Amniotic stem cell (primary cell): Measurements from ENCODE around the gene BCL2L14.

Source experiments
- DNase-seq: peaks from one replicate; lab custom pipeline; 2025; lab: John Stamatoyannopoulos, UW

The BCL2L14 gene

DNA sequence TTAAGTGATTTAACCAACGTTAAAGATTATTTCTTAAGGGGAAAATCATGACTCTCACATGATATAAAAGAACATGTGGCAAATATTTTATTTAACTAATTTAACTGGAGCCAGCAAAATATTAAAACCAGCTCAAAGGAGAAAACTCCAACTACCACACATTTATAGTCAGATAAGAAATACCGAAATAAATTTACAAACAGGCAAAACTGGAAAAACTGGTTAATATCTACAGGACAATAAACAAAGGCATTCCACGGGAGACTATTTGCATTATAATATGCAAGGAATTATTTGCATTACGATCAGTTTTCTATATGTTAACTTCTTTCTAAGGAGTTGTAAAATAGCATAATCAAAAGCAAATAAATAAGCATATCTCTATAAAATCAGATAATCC lies 13.8 kb upstream of the BCL2L14 start:
- no peak for DNase-seq

DNA sequence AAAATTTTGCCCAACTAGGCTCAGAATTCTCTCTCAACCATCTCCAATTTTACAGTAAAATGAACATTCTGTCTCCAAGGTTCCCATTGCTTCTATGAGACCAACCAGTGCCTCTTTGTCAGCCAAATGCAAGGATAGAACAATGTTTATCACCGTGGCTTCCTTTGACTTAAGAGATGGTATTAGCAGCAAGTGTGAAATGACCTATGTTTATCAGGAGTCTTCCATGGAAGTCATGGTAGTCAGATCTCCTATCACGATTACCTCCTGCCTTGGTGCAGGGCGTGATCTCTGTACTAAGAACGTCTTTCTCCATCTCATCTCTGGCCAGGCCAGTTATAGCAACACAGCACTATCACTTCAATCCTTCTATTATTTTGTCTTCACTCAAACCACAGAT lies 6.1 kb upstream of the BCL2L14 start:
- DNase-seq: no peak

DNA sequence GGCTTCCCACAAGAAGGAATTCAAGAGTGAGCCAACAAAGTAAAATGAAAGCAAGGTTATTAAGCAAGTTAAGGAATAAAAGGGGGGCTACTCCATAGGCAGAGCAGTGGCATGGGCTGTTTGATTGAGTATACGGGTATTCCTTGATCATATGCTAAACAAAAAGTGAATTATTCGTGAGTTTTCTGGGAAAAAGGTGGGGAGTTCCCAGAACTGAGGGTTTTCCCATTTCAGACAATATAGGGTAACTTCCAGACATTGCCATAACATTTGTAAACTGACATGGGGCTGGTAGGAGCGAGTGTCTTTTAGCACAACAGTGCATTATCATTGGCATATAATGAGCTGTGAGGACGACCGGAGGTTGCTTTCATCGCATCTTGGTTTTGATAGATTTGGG lies 2.0 kb upstream of the BCL2L14 start:
- DNase-seq: no peak

DNA sequence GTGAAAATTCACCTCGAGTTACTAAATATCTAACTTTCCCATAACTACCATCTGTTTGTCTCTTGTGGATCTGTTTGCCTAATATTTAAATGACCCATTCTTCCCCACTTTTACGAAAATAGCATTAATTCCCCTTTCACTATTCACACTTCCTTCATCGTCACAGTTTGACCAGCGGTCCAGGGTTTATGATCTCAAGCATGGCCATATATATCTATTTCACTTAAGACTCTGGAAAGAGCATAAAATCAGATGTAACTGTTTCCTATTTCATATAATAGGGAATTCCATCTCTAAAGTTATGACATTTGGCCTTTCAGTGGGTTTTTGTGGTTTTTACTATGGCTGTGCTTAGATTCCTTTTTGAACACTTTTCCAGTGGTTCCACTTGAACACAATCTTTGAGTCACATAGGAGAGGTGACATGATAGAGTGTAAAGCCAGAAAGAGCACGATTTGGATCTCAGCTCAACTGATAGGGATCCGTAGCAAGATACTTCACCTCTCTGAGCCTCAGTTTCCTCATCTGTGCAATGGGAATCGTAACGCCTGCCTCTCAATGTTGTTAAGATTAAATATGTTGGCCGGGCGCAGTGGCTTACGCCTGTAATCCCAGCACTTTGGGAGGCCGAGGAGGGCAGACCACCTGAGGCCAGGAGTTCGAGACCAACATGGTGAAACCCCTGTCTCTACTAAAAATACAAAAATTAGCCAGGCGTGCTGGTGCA lies 754 bp upstream of the BCL2L14 start:
- DNase-seq: no peak

DNA sequence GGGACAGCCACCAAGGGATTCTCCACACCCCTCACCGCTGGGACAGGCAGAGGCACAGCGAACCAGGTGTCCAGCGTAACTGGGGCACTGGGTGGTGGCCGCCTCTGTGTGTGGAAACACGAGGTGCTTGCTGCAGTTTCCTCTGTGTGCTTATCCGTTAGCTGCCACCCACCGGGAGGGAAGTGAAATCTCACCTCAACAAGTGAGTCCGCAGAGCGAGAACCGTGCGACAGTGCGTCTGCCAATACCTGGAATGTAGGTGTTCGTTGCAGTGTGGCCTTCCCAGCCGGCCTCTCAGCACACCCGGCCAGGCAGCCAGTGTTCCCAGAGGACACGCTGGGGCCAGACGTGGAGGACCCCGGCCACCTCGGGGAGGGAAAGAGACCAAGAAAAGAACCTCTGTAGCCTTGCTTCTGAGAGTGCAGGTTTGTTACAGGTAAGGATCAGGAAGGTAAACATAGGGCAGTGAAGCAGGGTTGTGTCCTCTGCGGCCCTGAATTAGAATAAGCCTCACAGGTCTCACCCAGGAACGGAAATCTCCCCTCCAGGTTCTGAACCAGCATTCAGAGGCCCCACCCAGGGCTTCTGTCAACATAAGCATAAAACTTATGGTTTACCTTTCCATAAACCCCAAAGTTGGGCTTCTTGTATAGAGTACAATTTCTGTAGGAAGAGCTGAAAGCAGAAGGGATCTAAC lies 1.5 kb downstream of the BCL2L14 start:
- DNase-seq: no peak

DNA sequence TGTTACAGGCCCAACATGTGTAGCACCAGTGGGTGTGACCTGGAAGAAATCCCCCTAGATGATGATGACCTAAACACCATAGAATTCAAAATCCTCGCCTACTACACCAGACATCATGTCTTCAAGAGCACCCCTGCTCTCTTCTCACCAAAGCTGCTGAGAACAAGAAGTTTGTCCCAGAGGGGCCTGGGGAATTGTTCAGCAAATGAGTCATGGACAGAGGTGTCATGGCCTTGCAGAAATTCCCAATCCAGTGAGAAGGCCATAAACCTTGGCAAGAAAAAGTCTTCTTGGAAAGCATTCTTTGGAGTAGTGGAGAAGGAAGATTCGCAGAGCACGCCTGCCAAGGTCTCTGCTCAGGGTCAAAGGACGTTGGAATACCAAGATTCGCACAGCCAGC lies 8.6 kb downstream of the BCL2L14 start:
- no peak for DNase-seq

DNA sequence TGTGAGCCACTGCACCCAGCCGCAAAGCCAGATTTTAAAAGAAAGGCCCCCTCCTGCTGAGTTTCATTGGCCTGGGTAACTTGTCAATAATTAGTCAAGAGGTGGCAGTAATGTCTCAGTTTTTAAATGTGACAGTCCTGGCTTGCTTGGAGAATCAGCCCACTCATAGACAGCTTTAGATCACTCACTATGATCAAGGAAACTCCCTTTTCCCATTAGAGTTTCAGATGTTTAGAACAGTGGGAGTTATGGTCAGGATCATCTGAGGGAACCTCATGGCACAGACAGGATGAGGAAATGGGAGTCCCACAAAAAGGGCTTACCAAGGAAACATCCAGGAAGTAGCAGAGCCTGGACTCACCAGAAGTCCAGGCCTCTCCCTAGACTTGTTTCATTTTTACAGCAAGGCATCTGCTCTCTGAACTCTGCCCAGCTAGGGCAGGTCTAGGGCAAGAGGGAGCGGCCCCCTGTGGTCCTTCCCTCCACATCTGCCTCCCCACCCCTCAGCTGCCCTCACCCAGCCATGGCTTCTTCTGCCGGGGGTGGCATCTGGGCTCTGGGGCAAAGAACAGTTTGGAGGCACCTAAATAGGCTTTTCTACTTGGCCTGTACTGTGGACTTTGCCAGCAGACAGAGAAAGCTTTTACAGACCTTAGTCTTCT lies 11.2 kb downstream of the BCL2L14 start:
- peak; percentile 21 for DNase-seq

DNA sequence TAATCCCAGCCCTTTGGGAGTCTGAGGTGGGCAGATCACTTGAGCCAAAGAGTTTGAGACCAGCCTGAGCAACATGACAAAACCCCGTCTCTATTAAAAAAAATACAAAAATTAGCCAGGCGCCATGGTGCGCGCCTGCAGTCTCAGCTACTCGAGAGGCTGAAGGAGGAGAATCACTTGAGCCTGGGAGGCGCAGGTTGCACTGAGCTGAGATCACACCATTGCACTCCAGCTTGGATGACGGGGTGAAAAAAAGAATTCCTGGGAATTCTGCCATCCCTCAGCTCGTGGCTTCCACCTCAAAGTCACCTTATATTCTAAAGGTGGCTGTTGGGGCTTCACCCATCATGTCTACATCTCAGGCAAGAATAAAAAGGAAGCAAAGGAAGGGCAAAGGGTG lies 12.9 kb downstream of the BCL2L14 start:
- no peak for DNase-seq

DNA sequence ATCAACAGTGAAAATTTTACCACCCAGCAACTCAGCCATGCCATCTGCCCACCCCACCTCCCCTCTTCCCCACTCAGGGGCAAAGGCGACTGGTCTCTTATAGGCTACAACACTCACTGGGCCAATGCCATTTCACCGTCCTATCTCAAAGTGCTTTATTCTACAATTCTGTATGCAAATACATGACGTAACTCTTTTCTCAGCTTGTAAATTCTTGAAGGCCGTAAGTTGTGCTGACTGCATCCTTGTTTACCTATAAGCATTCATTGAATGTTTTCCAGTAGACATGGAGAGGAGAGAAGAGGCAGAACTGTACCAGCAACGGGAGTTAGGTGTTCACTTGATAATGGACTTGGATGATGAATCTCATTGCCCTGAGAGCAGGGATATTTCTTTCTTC lies 15.6 kb downstream of the BCL2L14 start:
- no peak for DNase-seq

DNA sequence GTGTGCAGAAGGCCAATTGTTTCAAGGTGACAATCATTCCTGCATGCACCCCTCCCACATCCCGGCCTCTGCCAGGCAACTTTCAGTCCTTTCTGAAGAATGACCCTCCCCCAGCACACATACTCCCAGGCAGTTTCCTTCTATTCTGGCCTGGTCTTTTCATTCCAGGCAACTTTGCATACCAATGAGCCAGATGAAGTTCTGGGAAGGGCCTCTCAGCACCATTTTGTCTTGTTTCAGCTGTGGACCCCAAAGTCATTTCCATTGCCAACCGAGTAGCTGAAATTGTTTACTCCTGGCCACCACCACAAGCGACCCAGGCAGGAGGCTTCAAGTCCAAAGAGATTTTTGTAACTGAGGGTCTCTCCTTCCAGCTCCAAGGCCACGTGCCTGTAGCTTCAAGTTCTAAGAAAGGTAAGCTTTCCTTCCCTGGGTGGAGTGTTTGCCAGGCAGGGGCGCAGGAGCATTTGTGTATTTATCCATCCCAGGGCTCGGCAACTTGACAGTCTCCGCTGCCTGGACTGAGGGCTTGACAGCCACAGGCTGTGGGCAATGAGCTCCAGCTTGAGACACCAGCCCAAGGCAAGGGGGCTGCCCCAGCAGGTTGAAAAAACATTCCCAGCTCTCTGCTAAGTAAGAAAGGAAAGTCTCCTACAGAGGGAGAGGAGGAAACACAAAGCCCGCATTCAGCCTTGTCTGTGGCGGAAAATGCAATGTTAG lies 16.4 kb downstream of the BCL2L14 start:
- DNase-seq: no peak

DNA sequence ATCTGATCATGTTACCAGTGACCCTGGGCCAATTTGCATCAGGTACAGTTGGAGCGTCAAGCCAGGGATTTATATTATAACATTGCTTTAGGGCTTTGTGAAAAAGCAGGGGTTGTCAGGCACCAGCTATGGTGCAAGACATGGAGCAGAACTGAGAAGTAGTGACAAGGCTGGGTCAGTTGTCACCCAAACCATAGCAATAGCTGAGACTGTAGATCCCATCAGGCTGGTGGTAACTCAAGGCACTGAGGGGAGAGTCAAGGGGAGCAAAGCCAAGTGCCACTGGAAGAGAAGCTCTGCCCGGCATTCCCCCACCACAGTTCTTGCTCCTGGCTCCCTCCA lies 16.9 kb downstream of the BCL2L14 start:
- no peak for DNase-seq

DNA sequence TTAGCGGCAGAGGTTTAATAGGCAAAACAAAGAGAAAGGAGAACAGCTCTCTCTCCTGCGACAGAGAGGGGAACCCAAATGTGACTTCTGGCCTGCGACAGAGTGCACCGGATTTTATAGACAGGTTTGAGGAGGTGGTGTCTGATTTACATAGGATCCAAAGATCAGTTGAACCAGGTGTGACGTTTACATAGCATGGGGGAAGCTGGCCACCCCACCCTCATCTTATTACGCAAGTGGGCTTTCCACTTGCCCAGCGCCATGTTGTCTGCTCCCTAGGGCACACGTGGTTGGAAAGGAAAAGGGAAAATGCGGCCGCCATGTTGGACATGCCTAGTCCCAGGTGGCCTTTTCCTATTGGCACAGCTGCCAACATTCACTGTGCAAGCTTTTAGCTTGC lies 17.4 kb downstream of the BCL2L14 start:
- no peak for DNase-seq

DNA sequence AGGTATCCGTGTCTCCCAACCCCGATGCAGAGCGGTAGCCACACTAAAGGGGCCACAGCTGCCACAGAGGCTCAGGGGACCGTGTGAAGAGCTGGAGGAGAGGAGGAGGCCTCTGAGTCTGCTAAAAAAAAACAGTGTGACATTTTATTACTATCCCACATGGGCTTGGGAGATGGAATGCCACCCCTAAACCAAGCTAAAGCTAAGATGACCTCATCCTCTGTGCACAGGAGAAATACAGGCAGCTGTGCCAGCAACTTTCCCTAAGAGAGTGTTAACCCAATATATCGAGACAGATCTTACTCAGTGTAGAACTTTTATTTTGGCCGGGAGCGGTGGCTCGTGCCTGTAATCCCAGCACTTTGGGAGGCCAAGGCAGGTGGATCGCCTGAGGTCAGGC lies 18.0 kb downstream of the BCL2L14 start:
- DNase-seq: no peak

DNA sequence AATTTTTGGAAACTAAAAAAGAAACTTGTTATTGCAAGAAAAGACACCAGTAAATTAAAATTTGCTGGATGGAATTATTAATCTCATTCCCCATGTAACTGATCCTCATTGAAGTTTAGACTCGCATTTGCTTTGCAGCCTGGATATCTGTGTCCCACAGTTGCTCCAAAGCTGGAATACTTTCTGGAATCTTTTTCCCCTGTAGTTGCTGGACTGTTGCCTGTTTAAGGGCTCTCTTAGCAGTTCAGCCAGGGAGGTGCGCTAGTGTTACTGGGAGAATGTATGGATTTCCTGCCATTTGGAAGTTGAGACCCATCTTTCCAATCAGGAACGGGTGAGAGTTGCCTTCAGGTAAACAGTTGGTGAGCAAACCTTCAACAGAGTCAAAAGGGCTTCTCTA lies 20.3 kb downstream of the BCL2L14 start:
- no peak for DNase-seq

DNA sequence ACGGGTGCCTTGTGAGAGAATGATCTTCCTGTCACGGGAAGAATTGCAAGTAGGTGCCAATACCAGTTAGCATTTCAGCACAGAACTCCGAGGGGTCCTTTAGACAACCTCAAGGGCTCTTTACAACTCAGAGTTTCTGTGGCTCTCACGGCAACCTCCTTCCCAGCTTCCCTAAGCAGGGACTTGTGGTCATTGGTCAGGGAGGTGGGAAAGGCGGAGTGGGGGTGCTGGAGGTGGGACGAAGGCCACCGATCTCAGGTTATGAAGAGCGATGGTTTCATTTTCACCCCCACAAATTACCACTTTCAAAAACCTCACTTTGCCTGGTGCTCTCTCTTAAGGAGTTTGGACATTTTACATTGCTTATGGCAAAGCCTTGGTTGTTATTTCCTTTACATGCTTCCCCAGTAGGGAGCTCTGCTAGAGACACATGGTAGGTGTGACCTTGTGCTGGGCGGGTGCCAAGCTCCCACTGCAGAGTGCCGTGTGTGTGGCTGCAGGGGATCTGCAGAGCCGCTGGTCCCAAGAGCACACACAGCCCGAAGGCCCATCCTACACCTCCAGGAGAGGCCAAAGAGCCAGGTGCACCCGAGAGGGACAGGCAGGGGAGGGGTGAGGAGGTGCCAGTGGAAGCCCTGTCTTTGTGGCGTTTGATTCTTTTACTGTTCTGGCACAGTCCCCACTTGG lies 21.4 kb downstream of the BCL2L14 start:
- no peak for DNase-seq

DNA sequence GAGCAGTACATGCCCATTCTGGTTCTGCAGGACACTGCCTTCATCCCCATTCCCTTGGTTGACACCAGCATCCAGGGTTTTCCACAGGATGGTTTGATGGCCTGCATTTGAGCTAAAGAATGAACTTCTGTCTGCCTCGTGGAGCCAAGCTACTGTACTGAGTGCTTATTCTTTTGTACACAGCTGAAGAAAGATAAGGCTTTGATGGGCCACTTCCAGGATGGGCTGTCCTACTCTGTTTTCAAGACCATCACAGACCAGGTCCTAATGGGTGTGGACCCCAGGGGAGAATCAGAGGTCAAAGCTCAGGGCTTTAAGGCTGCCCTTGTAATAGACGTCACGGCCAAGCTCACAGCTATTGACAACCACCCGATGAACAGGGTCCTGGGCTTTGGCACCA lies 23.7 kb downstream of the BCL2L14 start:
- DNase-seq: no peak

DNA sequence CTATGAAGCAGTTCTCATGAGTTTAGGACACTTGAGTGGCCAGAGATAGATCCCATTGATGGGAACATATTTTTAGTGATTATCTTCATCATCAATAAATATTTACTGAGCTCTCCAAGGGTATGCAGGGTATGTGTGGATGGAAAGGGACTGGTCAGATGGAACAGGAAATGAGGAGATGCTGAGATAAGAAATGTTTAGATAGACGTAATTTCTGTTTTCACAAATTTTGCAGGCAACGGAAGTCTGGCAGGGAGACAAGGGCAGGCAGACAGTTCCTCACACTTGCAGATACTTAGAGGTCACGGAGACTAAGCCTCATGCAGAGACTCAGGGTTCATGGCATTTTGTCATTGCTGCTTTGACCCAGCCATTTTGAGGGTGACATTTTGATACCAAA lies 24.3 kb downstream of the BCL2L14 start:
- no peak for DNase-seq

DNA sequence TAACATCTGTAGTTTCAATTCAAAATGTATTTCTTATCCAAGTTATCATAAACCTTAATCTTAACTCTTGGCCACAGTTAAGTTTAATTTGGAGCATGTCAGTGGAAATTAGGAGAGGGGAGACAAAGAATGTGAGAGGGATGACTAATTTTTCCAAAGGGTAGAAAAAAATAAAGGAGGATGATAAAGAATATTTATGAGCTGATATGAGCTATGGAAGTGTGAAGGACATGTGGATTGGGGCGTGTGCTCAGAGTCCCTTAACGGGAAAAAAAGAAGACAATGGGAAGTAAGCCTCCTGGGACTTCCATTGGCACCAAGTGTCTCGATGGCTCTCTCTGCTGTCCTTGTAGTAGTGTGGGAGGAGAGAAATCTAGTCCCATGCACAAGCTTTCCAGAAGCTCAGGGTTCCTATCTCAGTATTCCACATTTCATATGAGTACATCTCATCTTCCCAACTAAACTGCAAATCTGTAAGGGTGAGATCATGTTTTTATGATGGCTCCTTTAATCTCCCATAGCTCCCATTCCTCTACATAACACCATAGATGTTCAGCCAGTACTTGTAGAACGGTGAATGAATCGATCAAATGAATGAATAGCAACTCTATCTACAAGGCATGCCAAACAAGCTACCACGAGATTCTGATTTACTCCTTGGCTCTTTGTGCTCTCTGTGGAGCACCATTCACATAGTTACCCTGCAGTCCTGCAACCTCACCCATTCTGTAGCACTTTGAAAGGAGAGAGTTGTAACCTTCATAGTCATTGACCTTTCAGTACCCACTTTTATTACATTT lies 27.4 kb downstream of the BCL2L14 start:
- DNase-seq: no peak

DNA sequence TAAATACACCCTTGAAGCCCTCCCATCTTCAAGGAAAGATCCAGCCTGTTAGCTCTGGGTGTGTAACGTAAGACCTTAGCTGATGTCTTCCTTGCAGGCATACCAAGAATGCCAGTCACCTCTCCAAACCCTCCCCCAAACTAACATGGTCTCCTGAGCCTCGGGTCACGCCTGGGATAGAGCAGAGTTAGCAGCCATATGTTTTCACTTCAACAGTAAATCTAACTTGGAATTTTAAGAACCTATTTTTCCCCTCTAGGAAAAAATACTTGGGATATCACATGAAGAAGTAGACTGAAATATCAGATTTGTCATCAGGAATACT lies 27.9 kb downstream of the BCL2L14 start:
- DNase-seq: no peak

DNA sequence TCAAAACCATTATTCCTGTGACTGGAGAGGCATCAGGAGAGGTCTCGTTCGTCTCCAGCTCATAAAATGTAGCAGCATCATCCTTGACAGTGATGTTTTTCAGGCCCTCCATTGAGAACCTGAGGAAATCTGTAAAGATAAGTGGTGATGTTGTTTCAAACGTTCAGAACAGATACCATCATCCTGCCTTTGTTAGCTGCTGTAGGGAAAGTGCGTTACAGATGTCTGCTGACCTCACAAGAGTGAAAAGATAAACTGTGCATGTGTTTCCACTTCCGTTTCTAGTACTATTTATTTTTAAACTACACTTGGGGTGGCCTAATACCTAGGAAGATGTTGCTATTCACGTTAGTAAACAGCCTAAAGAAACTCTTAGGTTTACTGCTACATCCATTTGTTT lies 28.4 kb downstream of the BCL2L14 start:
- DNase-seq: no peak

DNA sequence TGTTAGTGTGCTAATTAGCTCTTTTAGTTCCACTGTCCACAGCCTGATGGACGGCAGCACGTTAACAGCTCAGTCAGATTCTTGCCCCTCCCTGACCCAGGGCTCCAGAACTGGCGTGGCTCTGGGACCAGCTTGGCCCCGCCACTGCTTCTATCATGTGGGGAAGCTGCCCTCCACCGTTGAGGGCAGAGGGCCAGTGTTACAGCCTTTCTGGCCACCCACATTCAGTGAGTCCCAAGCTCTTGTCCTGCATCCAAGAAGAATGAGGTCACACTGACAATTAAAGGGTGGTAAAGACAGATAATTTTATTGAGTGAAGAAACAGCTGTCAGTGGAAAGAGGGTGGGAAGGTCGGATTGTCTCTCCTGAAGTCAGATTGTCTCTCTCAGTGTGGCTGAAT lies 36.9 kb downstream of the BCL2L14 start:
- no peak for DNase-seq
